CD4-positive, alpha-beta T cell treated with Interleukin-17A for 4 hours (primary cell): ENCODE measurements around the gene CILP.
"Not testable (repeated sequence)": the region's sequence is repeated elsewhere in the genome, so short reads cannot be mapped to it uniquely, and the experiment has no call there.

Experiments
- DNase-seq: peaks from one replicate; pipeline ENCODE4 v3.0.0-alpha.2; 2020; ENCODE audit warnings: mixed read lengths

Gene CILP

DNA sequence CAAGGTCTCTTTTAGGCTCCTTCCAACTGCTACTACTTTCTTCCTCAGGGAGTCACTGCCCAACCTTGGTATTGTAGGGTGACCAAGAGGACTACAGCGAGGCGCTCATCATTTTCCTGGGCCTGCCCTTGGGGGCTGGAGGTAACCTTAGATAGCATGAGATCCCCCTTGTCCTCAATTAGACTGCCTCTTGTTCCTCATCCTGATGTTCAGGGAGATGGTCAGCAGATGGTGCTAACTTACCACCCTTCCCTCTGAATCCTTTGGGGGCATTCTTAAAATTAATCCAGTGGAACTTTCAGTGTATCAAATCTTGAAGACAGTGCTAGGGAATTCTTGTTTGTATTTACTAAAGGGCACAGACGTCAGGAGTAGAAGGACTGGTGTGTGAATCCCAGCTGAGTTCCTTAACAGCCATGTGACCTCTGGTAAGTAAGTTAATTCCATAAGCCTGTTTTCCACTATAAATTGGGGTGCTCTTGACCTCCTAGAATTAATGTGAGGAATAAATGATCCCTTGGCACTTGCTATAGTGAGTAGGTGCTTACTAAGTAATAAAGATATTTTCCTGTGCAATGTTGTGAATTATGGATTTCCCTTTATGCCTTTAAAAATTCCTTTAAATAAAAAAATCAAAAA lies 22.1 kb downstream of the CILP start:
- peak; percentile 10 for DNase-seq

DNA sequence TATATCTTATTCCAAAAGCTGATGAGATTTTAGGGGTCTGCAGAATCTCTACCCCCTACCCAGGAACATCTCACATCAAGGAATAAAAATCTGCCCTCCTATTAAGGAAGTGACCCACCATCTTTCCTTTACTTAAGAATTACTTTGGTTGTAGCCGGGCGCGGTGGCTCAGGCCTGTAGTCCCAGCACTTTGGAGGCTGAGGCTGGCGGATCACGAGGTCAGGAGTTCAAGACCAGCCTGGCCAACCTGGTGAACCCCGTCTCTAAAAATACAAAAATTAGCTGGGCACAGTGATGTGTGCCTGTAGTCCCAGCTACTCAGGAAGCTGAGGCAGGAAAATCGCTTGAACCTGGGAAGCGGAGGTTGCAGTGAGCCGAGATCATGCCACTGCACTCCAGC lies 22.8 kb downstream of the CILP start:
- not testable (repeated sequence) for DNase-seq

DNA sequence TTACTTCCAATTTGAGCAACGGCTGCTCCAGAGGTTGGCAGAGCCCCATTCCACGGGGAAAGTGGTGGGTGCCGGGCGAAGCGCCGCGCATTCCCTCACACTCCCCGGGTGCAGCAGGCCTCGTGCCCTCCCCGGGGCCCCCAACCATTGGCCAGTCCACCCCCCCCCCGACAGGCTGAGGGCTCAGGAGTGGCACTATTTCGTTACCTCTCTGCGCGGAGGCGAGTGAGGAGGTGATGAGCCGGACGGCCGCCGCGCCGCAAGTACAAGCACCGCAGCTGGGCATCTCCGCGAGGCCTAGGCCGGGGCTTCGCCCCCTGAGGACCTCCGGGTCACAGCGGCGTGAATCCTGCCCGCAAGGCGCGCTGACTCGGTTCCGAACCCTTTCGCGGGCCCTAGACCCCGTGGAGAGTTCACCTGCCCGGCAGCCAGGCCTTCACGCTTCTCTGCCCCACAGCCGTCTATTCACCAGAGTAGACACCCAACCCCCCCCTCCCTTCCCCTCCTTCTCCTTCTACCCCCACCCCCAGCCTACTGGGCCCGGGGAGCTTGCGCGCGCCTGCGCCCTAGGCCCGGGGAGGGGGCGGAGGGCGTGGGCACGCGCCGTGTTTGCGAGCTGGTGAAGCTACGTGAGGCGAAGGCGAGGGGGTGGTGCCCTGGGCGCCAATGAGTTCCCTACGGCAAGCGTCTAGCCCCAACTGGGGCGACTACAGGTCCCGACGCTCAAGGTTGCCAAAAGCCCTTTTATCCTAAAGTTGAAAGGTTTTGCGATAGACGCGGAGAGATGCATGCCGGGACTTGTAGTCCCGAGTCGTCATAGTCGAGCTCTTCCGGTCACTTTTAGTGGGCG lies 26.2 kb downstream of the CILP start, which contains the start of gene CLPX:
Gene CLPX (minus strand): TSS at position 475 of the 850 bp plus-strand sequence. CDS start 189 bp downstream, at position 286.
- DNase-seq = peak; percentile 95

DNA sequence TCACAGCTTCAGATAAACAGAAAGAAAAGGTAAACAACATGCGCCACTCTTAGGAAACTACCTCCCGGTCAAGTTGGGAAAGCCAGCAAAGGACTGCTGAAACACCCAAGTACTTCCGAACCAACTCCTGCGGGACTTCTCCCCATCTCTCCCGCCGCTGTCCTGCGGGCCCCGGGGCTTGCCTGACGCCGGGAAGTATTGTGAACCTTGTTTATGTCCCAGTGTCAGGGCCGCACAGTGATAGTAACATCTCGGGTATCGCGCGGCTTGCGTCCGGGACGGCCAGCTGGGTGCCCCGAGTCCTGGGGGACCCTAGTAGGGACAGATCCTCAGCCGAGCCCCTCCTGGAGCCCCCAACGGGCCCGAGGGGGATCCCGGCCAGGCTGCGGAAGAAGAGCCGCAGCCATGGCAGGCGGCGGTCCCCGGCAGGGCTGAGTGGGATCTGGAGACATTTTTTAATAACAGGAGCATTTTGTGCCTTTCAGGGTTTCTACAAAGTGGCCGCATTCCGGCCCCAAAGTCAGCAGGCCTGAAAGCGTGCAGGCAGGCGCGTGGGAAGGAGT lies 26.9 kb downstream of the CILP start:
- peak; percentile 24 for DNase-seq

DNA sequence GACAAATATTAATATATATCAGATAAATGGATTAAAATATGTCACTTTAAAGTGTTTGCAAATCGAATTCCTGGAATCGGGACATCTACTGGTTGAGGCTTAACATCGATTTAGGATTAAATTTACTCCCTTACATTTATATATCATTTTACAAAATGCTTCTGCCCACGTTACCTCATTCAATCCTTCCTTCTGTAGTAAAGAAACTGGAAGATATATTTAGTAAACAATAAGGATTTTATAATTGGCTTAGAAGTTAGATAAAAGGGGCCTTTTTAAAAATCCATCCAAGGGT lies 27.5 kb downstream of the CILP start:
- DNase-seq = no peak

DNA sequence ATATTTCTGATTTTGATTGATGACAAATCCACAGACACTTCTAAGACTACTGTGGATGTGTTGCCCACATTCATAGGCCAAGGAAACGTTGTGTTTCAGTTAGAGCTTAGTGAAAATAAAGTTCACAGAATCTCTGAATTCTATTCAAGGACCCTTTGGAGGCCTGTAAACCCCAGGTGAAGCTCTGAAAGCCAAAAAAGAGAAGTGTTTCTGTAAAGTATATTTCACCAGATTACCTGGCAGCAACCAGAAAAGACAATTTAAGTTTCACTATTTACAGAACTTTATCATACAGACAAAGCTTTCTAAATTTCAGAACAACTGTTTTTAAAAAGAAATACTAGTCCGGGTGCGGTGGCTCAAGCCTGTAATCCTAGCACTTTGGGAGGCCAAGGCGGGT lies 28.7 kb downstream of the CILP start:
- no peak for DNase-seq

DNA sequence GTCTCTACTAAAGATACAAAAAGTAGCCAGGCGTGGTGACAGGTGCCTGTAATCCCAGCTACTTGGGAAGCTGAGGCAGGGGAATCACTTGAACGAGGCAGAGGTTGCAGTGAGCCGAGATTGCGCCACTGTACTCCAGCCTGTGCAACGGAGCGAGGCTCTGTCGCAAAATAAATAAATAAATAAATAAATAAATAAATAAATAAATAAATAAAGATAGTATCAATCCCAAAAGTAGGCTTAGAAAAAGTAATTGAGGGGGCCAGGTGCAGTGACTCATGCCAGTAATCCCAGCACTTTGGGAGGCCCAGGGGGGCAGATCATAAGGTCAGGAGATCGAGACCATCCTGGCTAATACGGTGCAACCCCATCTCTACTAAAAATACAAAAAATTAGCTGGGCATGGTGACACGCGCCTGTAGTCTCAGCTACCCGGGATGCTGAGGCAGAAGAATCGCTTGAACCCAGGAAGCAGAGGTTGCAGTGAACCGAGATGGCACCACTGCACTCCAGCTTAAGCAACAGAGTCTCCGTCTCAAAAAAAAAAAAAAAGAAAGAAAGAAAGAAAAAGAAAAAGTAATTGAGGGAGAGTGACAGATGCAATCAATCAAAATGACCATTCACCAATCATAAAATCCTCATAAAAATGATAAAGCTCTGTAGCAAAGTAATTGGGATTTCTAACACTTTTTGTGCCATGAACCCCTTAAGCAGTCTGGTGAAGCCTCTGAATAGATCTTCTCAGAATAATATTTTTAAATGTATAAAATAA lies 29.5 kb downstream of the CILP start:
- not testable (repeated sequence) for DNase-seq

DNA sequence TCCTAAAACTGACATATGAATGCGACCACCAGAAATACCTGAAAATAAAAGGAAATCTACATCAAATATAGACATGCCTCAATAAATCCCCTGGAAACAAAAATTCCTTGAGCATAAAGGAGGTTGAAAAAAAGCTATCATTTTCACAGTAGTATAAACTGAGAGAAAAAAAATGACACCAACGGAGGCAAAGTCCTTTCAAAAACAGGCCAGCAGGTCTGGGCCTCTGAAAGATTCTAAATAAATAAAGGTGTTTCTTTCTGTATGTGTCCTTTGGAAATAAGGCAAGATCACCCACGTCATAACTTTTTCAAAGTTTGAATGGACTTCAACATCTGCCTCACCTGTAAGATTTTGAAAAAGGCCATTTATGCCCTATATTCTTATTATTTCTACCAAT lies 31.1 kb downstream of the CILP start:
- no peak for DNase-seq

DNA sequence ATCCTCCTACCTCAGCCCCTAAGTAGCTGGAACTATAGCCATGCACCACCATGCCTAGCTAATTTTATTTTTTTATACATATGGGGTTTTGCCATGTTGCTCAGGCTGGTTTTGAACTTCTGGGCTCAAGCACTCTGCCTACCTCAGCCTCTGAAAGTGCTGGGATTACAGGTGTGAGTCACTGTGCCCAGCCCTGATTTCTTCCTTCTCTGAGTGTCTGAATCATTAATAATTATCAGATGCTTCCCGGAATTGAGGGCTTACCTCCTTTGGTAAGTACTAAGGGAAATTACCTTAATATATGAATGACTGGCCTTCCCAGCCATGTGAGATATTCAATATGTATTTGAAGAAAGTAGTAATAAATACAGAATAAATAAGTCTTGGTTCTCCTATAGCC lies 33.4 kb downstream of the CILP start:
- DNase-seq = no peak

DNA sequence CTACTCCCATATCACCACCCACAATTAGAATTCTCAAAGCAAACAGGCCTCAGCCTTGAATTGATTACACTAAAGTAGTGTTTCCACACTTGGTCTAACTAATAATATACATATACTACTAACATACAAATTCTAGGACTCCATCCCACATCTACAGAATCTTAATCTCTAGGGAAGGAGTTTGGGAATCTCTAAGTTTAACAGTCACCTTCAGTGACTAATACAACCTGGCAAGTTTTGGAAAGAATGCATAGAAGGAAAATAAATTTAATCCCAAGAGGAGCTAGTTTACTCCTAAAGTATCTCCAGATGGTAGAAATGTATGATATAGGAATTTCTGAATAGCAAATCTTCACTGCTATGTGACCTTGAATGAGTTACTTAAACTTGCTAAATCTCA lies 35.2 kb downstream of the CILP start:
- DNase-seq = no peak

DNA sequence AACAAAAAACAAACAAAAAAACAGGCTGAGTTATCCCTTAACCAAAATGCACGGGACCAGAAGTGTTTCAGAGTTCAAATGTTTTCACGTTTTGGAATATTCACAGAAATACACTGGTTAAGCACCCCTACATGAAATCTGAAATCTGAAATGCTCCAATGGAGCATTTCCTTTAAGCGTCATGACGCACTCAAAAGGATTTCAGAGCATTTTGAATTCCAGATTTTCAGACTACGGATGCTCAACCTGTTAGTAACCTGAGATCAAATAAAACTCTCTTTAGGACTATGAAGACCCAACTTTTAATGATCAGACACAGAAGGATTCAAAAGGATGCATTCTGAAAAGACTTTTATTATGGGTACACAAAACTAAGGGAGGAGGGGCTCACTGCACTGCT lies 35.8 kb downstream of the CILP start:
- DNase-seq = no peak

DNA sequence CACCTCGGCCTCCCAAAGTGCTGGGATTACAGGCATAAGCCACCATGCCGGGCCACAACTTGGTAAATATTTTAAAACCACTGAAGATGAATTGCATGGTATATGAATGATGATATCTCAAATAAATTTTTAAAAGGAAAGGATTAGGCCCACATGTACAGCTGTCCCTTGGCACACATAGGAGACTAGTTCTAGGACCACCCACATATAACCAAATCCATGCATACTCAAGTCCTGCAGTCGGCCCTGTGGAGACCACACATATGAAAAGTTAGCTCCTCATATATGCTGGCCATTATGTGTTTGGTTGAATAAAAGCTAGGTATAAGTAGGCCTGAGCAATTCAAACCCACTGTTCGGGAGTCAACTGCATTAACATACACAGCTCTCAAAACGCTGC lies 36.8 kb downstream of the CILP start:
- no peak for DNase-seq

DNA sequence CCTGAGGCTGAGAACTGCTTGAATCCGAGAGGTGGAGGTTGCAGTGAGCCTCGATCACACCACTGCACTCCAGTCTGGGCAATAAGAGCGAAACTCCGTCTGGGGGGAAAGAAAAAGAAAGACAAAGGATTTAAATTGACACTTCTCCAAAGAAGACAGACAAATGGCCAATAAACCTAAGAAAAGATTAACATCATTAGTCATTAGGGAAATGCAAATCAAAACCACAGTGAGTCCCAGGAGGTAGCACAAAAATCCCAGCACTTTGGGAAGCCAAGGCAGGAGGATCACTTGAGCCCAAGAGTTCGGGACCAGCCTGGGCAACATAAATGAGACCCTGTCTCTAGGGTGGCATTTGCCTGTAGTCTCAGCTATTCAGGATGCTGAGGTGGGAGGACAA lies 38.7 kb downstream of the CILP start:
- no peak for DNase-seq

DNA sequence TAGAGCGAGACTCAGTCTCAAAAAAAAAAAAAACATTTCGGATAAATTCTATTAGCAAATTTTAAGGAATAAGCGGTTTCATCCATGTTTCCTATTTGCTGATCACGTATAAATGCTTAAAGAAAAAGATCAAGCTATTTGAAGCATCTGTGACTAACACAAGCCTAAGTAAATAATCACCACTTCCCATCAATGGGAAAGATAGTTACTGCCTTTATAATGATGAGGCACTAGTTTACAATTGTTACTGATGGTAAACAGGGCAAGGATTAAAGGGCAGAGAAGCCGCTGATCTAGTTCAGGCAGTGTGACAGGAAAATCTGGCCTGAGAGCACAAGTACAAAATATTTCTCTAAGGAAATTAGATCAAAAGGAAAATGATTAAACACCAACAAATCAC lies 39.8 kb downstream of the CILP start:
- no peak for DNase-seq

DNA sequence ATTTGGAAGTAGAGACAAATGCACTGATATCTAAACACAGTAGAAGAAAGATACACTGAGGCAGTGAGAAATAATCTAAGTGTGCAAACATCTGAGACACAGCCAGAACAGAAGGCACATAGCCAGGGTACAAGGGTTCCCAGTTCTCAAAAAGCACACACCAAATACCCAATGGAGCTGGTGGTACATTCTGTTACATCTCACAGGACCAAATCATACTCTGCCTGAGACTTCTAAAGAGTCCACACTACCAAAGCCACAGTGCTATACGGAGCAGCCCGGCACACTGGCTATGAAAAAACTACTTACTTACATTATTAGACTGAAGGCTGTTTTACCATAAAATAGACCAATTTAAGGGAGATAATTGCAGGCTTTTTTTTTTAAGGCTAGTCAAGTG lies 45.4 kb downstream of the CILP start:
- DNase-seq = no peak

DNA sequence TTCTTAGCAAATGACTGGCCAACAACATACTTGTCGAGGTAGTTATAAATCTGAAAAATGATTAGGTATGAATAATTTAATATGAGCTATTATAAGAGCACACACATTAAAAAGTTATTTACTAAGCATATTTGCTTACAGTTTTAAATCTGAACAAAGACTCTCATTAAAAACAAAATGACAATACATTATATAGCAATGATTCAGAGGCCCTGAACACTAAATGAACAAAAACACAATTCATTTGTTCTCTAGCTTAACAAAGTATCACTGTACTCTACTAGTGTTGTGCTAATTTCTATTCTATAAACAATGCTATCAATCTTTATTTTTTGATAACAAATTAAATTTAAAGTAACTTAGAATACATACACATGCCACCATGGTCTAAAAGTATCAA lies 47.1 kb downstream of the CILP start:
- no peak for DNase-seq

DNA sequence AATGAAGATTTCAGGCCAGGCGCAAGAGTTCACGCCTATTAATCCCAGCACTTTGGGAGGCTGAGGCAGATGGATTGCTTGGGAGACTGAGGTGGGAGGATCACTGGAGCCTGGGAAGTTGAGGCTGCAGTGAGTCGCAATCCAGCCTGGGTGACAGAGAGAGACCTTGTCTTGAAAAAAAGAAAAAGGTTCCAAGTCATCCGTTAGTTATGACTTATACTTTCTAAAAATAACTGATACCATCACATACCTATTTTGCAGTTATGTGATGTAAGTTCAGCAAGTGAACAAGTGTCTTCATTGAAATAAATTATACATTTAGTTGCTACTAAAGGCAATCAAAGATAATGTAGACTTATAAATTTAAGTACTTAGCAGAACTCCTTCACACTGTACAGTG lies 48.2 kb downstream of the CILP start:
- no peak for DNase-seq

DNA sequence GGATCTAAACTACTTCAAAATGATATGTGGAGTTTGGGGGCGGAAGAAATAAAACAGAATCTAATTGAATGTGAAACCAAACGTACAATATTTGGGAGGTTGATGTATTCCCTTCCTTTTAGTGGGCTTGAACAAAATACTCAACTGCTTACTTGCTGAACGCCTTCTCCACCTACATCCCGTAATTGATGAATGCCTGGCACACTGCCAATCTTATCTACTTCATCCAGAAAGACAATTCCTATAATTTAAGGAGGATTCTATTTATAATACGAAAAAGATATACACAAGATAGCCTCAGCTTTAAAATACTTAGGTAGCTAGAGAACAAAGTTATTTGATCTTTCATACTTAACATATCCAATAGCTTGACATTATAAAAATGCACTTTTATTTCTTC lies 54.6 kb downstream of the CILP start:
- DNase-seq = no peak

DNA sequence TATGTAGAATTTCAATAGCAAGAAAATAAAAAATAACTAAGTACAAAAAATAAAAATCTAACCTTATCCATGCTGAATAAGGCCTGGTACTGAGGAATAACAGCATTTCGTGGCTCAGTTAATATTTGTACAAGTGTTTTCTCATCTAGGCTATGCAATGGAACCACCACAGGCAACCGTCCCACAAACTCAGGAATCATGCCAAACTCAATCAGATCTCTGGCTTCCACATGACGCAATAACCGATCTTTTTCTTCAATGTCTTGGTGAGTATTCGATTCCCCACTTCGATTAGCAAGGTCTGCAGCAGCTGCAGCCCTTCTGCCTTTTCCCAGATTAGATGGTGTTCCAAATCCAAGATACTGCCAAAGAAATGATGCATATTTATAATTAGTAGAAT lies 56.6 kb downstream of the CILP start:
- no peak for DNase-seq

DNA sequence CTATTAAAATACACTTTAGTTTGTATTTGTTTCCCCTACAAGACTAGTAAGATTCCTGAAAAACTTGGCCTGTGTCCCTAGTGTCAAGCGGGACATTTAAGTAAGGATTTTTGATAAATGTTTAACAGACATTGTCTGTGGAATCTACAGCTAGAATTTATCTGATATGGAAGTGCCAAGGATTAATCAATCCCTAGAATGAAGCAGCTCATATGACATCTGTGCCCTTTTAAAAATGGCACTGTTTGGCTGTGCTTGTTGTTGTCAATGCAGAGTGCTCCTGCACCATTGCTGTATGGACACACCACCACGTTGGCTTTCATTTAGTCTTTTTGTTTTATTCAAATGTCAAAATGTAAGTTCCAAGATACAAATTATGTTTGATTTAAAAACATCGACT lies 63.4 kb downstream of the CILP start:
- no peak for DNase-seq

DNA sequence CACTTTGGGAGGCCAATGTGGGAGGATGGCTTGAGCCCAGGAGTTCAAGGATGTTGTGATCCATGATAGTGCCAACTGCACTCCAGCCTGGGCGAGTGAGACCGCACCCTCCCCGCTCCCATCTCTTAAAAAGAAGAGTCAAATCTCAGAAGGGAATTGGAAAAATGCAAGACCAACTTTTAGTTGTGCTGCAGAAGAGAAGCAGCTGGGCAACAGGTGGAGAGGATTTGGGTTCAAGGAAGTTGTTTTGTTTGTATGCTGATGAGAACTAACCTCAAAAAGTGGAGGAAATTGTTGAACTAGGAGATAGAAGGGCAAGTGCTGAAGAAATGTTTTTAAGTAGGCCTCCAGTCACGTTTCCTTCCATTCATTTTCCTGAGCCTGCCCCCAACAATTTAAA lies 64.8 kb downstream of the CILP start:
- no peak for DNase-seq
